ENCODE results near the gene SPATA32.

SPATA32 gene

DNA sequence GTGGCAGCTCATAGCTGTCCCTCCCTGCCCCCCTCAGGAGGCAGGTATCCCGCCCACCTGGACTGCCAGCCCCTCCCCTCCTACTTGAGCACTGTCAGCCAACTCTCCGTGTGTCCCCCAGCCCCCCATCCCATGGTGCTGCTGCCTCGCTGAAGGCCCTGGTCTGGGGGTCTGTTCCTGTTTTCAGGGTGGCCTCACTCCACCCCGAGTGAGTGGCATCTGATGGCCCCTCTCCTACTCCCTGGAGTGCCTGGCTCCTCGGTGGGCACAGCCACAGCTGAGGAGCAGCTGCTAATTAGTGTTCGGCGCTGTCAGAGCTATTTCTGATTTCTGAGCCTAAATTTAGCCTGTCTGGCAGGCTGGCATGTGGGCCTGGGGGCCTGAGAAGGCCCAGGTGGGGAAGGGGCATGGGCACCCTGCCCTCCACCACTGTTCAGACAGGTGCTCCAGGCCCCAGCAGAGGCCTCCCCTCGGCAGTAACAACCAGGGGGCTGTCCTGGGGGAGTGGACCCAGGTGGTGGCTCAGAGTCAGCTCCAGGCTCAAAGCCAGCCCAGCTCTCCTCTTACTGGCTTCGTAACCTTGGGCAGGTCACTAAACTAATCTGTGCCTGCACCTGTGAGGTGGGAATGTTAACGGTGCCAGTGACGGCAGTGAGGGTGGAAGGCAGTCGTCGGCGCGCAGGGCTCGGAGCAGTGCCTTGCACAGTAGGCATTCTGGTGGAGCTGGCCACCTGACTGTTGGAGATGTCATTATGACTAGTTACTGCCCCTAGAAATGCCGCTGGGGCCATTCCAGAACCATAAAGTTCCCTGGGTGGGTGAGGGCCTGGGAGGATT is 33.8 kb downstream of the SPATA32 start:
- FAIRE-seq = no peak

DNA sequence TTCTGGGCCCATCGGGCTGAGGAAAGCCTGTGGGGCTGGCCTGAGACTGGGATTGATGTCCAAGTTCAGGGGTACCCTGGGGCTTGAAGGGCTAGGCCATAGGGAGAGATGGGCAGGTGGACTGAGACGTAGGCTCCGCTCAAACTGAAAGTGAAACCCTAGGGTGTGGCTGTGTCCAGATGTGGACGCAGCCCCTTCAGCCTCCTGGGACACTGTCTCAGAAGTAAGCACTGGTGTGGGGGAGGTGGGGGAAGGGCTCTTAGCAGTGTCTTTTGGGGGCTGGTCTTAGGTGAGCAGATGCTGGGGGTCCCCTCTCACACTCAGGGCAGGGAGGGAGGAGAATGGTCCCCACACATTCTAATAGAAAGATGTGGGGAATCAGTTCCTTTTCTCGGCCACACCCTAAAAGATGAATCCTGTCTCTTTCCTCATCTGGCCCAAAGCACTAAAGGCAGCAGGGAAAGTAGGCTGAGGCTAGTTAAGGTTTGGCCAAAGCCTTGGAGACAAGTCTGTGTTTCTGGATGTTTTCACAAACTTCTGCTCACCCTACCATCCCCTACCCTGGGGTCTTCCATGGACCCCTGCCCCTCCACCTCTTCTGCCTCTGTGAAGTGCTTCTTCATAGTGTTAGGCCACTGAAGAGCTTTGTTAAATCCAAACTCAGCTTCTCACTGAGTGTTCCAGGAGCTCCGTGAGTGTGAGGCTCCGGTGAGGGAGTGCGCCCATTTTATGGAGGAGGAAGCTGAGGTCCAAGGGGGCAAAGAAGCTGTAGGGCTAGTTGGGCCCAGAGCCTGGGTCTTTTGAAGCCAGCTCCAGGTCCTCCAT is 34.6 kb downstream of the SPATA32 start:
- no peak for FAIRE-seq

DNA sequence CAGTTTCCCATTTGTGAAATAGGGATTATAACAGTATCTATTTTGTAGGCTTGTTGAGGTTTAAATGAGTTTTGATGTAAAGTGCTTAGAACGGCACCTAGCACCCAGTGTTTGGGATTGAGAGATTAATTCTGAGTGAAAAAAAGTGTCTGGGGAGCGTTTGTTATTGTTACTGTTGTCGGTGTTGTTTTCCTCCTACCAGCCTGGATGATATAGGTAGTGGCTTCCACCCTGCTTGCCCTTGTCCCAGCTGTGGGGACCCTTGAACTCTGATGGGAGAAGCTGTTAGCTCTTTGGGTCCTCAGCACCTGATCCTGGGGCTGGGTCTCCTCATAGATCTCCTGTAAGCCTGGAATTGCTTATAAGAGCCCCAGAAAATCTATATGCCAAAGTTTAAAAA is 35.3 kb downstream of the SPATA32 start:
- FAIRE-seq = no peak

DNA sequence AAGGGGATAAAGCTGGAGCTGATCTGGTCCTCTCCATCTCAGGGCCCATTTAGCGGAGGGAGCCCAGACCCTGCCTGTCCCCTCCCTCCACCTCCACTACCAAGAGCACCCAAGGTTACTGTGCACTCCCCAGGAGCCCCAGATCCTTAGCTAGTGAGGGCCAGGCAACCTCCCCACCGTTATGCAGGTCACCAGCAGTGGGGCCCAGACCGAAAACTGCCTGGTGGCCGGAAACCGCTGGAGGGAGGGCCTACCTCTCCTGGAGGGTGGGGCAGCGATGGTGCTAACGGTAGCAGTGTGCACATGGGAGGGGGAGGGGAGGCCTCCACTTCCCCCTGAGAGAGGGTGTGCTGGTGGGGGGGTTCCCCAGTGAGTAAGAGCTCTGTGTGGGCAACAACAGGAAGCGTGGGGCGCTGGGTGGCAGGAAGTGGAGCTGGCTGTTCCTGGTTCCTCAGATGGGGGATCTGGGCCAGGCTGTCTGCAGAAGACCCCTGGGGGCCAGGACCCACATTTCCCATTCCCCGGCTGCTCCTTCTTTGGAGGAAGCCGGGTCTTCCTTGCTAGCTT is 35.8 kb downstream of the SPATA32 start:
- no peak for FAIRE-seq

DNA sequence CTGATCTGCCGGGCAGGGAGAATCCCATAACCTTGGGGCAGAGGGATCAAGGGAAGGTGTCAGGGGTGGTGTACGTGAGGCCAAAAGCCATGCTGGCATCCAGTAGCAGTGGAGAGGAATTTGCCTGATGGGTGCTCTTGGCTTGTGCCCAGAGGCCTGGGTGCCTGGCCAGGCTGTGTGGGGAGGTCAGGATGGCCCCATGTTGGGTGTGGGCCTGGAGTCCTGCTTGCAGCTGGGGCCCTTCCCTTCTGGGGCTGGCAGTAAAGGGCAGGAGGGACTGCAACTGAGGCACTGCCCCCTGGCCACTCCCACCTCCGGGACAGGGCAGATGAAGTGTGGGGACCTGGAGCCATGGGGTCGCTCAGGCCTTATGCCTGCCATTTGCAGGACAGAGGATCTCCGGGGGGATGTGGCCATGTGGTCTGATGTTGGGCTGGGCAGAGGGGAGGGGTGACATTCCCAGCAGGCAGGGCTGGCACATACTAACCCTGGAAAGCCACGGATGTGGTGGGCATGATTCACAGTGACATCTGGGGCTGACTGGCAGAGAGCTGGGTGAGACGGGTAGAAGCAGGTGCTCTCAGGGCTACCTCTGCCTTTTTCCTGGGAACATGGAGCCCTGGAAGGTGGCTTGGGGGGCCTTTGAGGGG is 36.7 kb downstream of the SPATA32 start:
- FAIRE-seq = no peak

DNA sequence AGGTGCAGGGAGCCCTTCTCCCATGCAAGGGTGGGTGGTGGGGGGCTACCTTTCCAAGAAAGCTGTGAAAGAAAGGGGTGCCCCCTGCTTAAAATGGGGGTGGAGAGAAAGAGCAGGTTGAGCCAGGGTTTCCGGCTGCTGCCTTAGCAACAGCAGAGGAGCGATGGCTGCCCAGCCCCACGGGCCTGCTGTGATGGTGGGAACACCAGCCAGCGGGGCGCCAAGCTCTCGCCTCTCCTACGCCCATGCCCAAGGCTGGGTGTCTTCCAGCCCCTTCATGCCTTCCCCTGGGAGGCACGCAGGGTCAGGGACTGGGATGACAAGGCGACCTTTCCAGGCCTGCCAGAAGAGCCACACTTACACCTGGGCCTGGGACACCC is 37.2 kb downstream of the SPATA32 start:
- no peak for FAIRE-seq

DNA sequence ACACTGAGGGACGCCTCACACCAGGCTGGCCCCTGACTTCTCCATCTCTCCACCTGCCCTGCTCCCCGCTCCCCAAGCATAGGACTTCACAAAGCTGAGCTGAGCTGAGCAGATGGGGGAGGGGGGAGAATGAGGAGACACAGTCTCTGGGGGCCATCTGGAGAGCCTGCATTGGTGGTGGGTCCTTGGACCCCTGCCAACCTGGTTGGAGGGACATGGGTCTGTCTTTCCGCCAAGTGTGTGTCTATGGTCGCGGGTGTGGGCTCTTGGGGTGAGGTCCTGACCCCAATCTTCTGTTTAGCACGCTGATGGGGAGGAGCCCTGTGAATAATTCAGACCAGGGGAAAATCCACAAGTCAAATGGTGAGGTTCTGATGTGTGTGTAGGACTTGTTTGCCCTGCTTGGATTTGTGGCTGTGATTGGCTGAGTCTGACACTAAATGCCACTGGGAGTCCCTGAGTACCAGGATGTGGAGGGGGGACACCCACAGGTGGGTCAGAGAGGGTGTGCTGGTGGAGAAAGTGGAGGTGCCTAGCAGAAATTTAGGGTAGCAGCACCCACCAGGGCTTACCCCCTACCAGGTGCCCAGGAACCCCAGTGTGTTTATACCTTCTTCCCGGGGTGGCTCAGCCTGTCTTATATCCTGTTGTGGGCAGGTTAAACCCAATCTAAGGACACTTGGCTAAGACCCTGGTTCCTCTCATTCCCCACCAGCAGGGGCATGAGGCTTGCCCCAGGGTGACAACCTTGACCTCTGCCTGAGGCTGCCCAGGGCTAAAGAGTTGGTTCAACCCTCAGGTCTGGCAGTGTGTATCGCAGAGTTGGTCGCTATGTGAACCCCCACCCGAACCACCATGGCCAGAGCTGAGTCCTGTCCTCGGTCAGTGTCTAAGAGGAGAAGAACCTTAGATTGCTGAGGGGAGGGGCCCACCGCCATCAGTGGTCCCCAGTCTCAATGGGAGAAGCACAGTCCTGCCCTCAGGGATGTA is 38.1 kb downstream of the SPATA32 start:
- no peak for FAIRE-seq

DNA sequence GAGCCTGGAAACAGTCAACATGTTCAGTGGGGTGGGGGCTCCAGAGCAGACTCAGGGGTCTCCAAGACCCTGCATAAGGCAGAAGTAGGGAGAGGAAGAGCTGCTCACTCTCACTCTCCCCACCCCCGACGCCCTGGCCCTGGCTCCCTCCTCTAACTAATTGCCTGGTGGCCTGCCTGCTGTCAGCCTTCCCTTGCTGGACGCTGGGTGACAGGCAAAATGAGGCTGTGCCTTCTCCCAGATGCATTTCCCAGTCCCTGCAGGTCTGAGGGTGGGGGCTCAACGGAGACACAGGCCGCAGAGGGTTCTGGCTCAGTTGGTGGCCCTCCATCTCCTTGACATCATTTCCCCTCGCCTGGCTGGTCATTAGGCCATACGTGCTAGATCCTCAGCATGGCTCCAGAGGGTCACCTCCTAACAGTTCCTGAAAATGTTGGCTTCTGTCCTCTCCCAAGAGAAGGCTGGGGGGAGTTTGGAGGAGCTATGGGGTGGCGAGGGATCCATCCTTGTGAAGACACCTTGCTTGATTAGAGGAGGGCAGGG is 38.8 kb downstream of the SPATA32 start:
- FAIRE-seq = no peak

DNA sequence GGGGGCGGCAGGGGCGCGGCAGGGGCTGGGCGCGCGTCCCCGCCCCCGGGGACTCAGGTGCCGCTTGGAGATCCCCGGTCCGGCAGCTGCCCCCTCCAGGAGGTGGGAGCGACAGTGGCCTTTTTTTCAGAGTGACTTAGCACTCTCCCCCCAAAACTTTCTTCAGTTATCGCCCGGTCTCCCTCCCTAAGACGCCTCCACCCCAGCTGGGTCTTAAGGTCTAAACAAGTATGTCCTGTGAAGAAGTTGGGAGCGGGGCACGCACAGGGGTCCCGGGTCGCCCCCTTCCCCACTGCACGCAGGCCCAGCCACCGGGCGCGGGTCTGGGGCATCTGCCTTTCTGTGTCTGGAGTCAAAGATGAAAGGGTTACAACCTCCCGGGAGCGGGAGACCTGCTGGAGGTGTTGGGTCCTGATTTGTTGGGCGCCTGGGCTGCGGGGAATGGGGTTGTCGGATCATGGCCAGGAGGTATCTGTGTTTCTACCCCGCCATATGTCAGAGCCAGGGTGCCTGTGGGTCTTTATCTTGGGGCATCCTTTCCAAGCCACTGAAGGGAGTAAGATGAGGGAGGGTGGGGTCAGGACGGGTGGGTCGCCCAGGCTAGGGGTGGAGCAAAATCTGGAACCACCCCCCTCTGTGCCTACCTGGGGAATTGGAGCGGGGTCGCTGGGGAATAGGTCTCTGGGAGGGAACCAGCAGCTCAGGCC is 39.5 kb downstream of the SPATA32 start:
- FAIRE-seq = no peak

DNA sequence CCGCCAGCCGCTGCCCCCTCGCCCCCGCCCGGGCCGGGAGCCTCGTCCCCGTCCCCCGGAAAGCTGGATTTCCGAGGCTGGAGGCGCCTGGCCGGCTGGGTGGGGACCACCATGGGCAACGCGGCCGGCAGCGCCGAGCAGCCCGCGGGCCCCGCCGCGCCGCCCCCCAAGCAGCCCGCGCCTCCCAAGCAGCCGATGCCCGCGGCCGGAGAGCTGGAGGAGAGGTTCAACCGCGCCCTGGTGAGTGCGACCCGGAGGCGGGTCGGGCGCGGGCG is 39.9 kb downstream of the SPATA32 start:
- no peak for FAIRE-seq

DNA sequence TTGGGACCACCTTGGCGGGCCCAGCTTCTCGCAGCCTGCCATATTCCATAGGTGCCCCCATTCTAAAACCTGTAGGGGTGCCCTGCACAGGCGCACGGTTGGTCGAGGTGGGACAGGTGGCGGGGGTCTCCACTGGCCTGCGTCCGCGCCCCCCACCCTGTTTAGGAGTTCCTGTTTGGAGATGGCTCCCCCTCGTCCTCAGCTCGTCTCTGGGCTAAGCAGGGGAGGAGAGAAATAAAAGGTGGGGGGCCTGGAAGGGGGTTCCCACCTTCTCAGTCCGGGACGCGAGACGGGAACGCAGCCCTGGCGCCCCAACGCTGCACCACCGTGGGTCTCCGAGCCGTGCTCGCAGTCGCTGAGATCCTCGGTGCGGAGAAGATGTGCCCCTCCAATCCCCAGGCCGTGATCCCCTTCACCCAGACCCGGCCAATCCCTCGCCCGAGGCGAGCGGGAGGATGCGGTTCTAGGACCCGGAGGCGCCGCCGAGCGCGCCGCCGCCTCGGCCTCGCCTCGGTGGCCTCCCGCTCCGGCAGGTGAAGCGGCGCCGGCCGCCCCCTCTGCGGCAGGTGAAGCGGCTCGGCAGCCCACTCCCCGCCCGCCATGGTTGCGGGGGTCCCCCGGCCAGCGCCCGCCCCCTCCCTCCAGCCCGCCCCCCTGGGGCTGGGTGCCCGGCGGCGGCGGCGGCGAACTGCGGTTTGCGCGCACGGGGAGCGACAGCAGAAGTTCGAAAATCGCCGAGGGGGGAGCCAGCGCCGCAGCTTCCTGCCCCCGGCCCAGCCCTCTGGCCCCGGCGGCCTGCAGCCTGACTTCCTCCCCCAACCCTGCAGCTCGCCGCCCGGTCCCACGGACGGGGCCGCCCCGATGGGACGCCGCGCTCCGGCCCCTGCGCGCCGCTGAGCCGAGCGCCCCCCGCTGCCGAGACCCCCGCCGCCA is 40.5 kb downstream of the SPATA32 start, which contains the start of gene FMNL1:
Gene FMNL1 (plus strand): TSS at position 805 of the 933 bp plus-strand sequence. CDS start 240 bp downstream, outside the sequence.
- FAIRE-seq = no peak

DNA sequence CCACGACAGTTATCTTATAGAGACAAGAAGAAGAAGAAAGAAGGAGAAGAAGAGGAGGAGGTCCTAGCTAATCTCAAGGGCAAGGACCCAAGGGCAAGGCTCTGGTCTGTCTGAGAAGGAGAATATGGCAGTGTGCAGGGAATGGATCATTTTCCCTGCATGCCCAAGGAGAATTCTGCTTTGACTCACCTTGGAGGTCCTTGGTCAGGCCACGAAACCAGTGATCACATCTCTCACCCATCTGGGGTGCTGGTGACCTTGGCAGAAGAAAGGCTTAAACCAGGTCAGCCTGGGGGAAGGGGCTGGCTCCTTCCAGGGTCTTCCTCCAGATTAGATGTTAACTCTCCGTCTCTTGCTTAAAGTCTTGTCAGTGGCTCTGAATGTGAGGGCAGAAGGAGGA is 41.8 kb downstream of the SPATA32 start:
- no peak for FAIRE-seq

DNA sequence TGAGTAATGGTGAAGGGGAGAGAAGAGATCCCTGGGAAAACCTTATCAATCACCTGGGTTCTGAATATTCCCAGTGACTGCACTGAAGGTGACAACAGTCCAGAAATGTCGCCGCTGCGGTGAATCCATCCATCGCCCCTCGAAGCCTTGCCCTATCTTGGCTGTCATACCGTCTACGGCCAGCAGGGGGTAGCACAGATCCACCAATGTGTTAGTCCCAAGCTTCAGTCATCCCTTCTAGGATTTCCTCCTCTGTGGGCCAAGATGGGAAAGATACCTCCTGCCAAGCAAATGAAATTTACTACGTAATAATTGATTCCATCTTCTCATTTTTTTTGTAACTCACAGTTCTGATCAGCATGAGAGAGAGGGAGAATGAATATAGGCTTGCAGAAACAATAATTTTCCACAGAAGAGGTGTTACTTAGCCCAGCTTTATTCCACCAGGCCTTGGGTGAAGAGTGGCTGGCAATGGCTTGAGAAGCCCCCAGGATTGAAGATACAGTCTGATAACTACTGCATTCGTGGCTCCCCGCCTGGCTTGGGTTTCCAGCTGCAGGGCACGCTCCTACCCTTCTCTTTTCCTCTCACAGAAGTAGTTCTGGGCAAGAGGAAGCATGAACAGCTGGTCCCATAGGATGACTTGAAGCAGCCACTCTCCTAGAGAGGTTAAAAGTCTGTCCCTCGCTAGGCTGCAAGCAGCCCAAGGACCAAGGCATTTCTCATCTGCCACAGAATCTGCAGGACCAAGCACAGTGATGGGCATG is 42.8 kb downstream of the SPATA32 start:
- FAIRE-seq = peak; percentile 95

Data from G401.6 (cell line).